SH-SY5Y (cell line): ENCODE measurements around the gene HOMER1.

Source experiments
- GATA2 ChIP-seq: IDR thresholded peaks from 2 replicates; pipeline ENCODE4 v1.6.1; 2011; ENCODE audit warnings: mild to moderate bottlenecking, low read depth, low read length
- GATA3 ChIP-seq: IDR thresholded peaks from 2 replicates; pipeline ENCODE4 v1.6.1; 2011; ENCODE audit warnings: low read depth, mild to moderate bottlenecking, low read length, moderate library complexity

The HOMER1 gene

GRCh38 chr5:79513704-79514390, at the start of gene HOMER1:
TSS of gene HOMER1 (minus strand) at chr5:79514134. CDS start at chr5:79512774, 1,360 bp downstream.
- TF ChIP-seq GATA2 (no peak), GATA3 (no peak)

- TF ChIP-seq GATA2 (no peak), GATA3 (no peak)
These were observed 49.3 kb upstream of the HOMER1 start for GRCh38 chr5:79563247-79563590.

GRCh38 chr5:79562351-79563246, 48.7 kb upstream of the HOMER1 start:
- no peak for TF ChIP-seq GATA2

GRCh38 chr5:79561525-79561893, 47.6 kb upstream of the HOMER1 start:
- TF ChIP-seq GATA3 (no peak), GATA2 (no peak)

GRCh38 chr5:79560771-79561524, 47.0 kb upstream of the HOMER1 start:
- no peak for TF ChIP-seq GATA3
- no peak for TF ChIP-seq GATA2

- no peak for TF ChIP-seq GATA2
- no peak for TF ChIP-seq GATA3
These were observed 41.5 kb upstream of the HOMER1 start for GRCh38 chr5:79555418-79555817.

GRCh38 chr5:79552984-79553383, 39.0 kb upstream of the HOMER1 start:
- TF ChIP-seq GATA2 = 0 out of 2 replicates have a peak, but pooled peaks have one; percentile 48
- TF ChIP-seq GATA3 = no peak

GRCh38 chr5:79547982-79548381, 34.0 kb upstream of the HOMER1 start:
- TF ChIP-seq GATA3 = no peak
- TF ChIP-seq GATA2 = no peak

- TF ChIP-seq GATA3 (no peak), GATA2 (no peak)
These were observed 33.5 kb upstream of the HOMER1 start for GRCh38 chr5:79547429-79547822.

- TF ChIP-seq GATA3 (no peak), GATA2 (no peak)
These were observed 33.0 kb upstream of the HOMER1 start for GRCh38 chr5:79546782-79547428.

- no peak for TF ChIP-seq GATA3
- no peak for TF ChIP-seq GATA2
These were observed 30.2 kb upstream of the HOMER1 start for GRCh38 chr5:79544131-79544530.

GRCh38 chr5:79540939-79541338, 27.0 kb upstream of the HOMER1 start:
- TF ChIP-seq GATA3 = no peak
- TF ChIP-seq GATA2 = no peak

GRCh38 chr5:79536193-79536906, 22.4 kb upstream of the HOMER1 start:
- no peak for TF ChIP-seq GATA2
- TF ChIP-seq GATA3 = no peak
